Endometrial microvascular endothelial cells (primary cell): Measurements from ENCODE around the gene ZC3H11A. TPM values are rescaled to one million over a fixed set of nuclear protein-coding genes. Genes with fewer than 3 reads are reported as not detected.
"Not testable (repeated sequence)": the region's sequence is repeated elsewhere in the genome, so short reads cannot be mapped to it uniquely, and the experiment has no call there.

Source experiments
- in situ Hi-C: cut with HindIII; loops from 2 replicates; pipeline ENCODE4 v1.10.0; 2017; ENCODE audit warnings: low sequenced_read_pairs, low pct_unique_long_range_greater_than_20kb; ENCODE audit errors: inconsistent ontology term
- total RNA-seq: library from RNA; depleted of rRNA; stranded (reverse); fragments of >200 nt; gene quantifications from one replicate; pipeline ENCODE4 v1.2.3, GENCODE V29; 2015; ENCODE audit errors: inconsistent ontology term

ZC3H11A gene
- 64.8 TPM for total RNA-seq

GRCh38 chr1:203795441-203796235, at the start of gene ZC3H11A, which contains the start of gene ZBED6:
TSS of gene ZC3H11A (plus strand) at chr1:203795623. CDS start at chr1:203817071, 21,448 bp downstream.
TSS of gene ZBED6 (plus strand) at chr1:203795623. CDS start at chr1:203797523, 1,900 bp downstream.
- in situ Hi-C loops: loop anchor here (10.0 kb wide), 1 partner anchor 51 kb away; no protein-coding TSS in a partner anchor

GRCh38 chr1:203746281-203746680, 49.1 kb upstream of the ZC3H11A start:
- in situ Hi-C loops: loop anchor here (10.0 kb wide), 1 partner anchor 49 kb away; the partner anchor contains the start of genes ZBED6 and ZC3H11A

DNA sequence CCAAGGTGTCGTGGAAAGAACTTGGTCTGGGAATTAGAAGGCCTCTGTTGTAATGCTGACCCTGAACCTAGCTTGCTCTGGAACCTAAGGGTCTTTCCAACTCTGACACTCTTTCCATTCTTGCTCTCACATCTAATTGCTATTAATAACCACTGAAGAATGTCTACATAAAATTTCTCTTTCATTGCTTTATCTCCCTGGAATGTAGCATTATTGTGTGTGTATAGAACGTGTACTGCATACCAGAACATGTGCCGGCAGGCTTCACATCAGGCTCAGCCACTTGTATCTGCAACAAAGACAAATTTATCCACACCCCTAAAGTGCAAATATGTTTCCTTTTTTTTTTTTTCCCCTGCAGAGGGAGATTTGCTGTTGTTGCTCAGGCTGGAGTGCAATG, 44.4 kb upstream of the ZC3H11A start:
- in situ Hi-C loops: no loop called here

- in situ Hi-C loops: not testable (repeated sequence)
Observed at GRCh38 chr1:203751618-203752361, 43.6 kb upstream of the ZC3H11A start.

DNA sequence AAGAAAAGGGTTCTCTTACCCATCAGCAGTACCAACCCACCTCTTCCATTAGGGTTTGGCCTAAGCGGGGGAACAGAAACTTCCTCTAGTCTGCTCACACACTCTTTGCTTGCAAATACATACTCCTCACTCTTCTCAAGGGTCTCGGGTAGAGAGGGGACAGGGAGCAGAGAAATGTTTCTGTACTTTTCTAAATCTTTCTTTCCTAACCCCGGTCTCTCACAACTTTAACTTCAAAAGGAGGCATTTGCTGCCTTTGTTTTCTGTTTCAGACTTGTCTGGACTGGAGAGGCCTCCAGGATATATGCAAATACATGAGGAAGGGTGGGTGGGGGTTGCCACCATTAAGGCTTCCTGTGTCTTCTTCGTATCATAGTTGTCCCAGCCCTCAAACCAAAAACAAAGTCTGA, 41.0 kb upstream of the ZC3H11A start:
- in situ Hi-C loops: no loop called here

DNA sequence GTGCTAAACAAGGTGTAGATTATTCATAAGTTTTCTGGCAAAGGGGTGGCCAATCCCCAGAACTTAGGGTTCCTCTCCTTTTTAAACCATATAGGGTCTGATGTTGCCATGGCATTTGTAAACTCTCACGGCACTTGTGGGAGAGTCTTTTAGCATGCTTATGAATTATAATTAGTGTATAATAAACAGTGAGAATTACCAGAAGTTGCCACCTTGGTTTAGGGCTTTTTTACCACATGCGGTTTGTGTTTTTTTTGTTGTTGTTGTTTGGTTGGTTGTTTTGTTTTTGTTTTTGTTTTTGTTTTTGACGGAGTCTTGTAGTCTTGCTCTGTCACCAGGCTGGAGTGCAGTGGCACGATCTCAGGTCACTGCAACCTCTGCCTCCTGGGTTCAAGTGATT, 39.4 kb upstream of the ZC3H11A start:
- in situ Hi-C loops: no loop called here

DNA sequence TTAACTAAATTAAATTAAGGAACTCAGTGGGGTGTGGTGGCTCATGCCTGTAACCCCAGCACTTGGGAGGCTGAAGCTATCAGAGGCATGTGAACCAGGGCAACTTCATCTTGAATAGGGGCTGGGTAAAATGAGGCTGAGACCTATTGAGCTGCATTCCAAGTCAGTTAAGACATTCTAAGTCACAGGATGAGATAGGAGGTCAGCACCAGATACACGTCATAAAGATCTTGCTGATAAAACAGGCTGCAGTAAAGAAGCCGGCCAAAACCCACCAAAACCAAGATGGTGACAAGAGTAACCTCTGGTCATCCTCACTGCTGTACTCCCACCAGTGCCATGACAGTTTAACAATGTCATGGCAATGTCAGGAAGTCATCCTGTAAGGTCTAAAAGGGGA, 36.7 kb upstream of the ZC3H11A start:
- in situ Hi-C loops: not testable (repeated sequence)

DNA sequence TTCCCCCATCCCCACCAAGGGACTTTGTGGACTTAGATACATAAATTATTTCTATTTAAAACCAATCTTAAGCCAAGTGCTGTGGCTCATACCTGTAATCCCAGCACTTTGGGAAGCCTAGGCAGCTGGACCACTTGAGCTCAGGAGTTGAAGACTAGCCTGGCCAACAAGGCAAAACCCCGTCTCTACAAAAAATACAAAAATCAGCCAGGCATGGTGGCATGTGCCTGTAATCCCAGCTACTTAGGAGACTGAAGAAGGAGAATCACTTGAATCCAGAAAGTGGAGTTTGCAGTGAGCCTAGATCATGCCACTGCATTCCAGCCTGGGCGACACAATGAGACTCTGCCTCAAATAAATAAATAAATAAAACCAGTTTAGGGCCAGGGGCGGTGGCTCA, 34.9 kb upstream of the ZC3H11A start:
- in situ Hi-C loops: no loop called here

GRCh38 chr1:203761958-203762357, 33.5 kb upstream of the ZC3H11A start:
- in situ Hi-C loops: not testable (repeated sequence)

DNA sequence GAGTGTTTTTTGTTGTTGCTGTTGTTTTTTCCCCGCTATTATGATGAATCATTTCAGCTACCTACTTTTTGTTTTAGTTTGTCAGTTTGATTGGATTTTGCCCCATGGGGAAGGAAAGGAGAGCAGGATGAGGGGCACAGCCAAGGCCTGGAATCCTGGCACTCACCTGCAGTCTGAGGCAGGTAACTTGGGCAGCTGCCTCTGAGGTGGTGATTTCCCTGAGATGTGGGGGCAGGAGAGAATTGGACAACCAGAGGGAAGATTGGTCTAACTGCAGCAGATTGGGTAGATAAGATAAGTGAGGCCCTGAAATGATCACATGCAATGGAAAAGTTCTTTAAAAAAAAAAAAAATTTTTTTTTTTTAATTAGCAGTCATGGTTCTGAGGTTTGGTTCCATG, 31.9 kb upstream of the ZC3H11A start:
- in situ Hi-C loops: no loop called here

DNA sequence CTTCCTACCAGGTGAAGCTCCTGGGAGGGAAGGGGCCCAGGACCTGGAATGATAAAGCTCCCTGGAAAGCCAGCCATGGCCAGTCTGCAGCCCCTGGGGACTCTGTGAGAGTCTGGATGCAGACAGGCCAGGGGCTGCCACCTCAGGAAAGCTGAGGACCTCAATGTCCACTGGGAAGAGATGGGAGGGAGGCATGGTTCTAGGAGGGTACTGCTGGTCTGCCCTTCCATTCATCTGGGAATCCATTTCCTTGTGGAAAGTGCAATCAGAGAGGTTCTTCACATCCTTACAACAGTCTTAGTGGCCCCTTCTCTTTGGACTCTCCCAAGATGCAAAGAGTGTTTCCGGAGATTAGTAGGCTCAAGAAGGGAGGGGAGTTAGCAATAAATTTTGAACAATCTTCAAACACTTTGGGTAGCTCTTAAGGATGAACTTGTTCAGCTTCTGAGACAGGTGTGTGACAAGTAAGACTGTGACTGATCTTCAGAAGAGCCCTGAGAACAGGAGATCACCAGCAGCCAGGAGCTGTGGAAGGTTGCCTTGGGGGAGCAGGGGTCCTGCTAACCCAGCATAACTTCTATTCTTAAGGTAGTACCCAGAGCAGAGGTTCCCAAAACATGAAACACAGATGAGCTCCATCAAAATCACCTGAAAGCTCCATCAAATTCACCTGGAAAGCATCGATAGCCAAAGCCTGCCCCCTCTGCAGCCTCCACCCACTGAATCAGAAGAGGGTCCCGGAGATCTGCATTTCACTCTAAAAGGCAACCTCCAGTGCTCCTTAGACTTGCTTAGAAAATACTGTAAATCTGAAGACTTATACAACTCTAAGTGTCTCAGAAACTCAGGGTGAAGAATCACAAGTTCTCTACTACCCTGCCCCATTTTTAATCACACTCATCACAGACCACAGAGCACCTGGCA, 31.1 kb upstream of the ZC3H11A start:
- in situ Hi-C loops: no loop called here

GRCh38 chr1:203765029-203765837, 30.2 kb upstream of the ZC3H11A start, which contains the start of gene LAX1:
TSS of gene LAX1 (plus strand) at chr1:203765183. CDS start at chr1:203765566, 383 bp downstream.
- in situ Hi-C loops: no loop called here

DNA sequence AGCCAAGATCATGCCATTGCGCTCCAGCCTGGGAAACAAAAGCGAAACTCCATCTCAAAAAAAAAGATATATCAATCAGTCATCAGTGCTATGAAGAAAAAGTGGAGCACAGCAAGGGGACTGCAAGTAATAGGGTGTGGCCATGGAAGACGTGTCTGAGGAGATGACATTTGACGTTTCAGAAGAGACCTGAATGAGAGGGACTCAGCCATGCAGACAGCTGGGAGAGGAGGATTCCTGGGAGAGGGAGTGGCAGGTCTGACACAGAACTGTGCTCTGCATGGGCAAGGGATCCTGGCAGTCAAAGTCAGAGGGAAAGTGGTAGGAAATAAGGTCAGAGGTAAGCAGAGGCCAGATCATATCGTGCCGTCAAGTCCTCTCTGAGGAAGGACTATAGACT, 27.2 kb upstream of the ZC3H11A start:
- in situ Hi-C loops: no loop called here

DNA sequence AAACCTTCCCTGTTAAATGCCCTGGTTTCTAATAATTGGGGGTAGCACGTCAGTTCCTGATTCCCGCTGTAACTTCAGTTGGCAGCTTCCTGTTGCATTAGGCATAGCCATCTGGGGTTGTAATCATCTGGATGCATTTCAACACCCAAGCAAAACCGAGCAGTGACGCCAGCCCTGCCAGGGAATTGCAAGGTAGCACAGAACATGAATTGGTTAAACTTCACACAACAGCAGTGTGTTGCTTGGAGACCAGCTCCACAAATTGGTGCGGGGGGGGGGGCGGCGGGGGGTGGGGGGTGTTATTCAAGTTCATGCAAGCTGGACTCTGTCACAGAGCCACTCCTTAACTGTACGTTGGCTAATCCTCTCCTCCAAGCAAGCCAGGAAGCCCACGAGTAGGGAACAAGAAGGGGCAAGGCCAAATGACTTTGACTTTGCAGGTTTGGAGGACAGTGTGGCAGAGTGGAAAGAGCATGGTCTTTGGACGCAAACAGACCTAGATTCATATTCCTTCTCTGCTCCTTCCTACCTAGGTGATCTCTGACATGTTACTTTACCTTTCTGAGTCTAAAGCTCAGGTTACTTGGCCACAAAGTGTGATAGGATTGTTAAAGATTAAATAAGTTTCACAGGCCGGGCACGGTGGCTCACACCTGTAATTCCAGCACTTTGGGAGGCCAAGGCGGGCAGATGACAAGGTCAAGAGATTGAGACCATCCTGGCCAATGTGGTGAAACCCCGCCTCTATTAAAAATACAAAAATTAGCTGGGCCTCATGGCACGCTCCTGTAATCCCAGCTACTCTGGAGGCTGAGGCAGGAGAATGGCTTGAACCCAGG, 25.7 kb upstream of the ZC3H11A start:
- in situ Hi-C loops: no loop called here

GRCh38 chr1:203771901-203772301, 23.5 kb upstream of the ZC3H11A start:
- in situ Hi-C loops: no loop called here

GRCh38 chr1:203772836-203773235, 22.6 kb upstream of the ZC3H11A start:
- in situ Hi-C loops: no loop called here

- in situ Hi-C loops: no loop called here
Observed at GRCh38 chr1:203776636-203777035, 18.8 kb upstream of the ZC3H11A start.
